ENCODE measurements around the gene NAPSA. TPM values are rescaled to one million over a fixed set of nuclear protein-coding genes. Genes with fewer than 3 reads are reported as not detected.

The NAPSA gene
- polyA plus RNA-seq, 1 donor: 2.8 TPM

DNA sequence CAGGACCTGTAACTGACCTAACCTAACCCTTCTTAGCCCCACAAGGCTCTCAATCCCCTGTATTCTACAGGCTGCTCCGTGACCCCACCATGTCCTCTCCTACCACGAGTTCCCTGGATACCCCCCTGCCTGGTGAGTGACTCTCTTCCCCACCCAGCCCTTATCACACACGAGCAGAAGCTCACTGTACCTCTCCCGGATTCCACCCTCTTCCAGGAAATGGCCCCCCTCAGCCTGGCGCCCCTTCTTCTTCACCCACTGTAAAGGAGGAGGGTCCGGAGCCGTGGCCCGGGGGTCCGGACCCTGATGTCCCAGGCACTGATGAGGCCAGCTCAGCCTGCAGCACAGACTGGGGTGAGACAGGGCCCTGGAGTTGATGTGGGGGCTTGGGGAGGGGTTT is 12.1 kb upstream of the NAPSA start:
- Histone ChIP-seq H3K36me3 (ENCODE audit: control insufficient read depth, insufficient read depth, low read length) (peaks cover 52% of the 10 kb centered on the region), H3K27me3 (ENCODE audit: control insufficient read depth, insufficient read depth, low read length) (no peaks in the 10 kb centered on the region), H3K27ac (ENCODE audit: low read length) (no peak overlapping the region), H3K4me1 (ENCODE audit: control insufficient read depth, insufficient read depth, low read length) (no peaks in the 10 kb centered on the region), H3K4me3 (ENCODE audit: low read length) (no peak overlapping the region), H3K9me3 (ENCODE audit: control insufficient read depth, low read depth, low read length) (no peaks in the 10 kb centered on the region)
- WGBS (ENCODE audit: insufficient coverage, low lambda C conversion rate): no CpG with 5 or more reads among the region's 9 CpGs
- DNase-seq: no peak

DNA sequence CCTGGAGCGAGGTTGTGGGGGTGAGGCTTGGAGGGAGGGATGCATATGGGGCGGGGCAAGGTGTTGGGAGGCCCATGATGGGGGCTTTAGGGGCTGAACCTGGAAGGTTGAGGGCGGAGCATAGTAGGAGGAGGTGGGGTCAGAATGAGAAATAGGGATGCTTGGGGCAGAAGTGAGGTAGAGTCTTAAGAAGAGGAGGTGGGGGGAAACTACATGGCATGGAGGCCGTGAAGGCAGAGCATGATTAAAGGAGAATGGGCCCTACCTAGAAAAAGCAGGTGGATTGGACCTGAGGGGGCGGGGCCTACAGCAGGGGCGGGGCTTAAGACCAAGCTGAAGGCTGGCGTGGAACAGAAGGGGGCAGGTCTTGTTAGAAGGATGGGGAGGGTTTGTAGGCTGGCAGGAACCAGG is 11.6 kb upstream of the NAPSA start:
- Histone ChIP-seq H3K9me3 (ENCODE audit: control insufficient read depth, low read depth, low read length) (no peaks in the 10 kb centered on the region), H3K36me3 (ENCODE audit: control insufficient read depth, insufficient read depth, low read length) (peaks cover 48% of the 10 kb centered on the region), H3K4me3 (ENCODE audit: low read length) (no peak overlapping the region), H3K4me1 (ENCODE audit: control insufficient read depth, insufficient read depth, low read length) (no peaks in the 10 kb centered on the region), H3K27ac (ENCODE audit: low read length) (no peak overlapping the region), H3K27me3 (ENCODE audit: control insufficient read depth, insufficient read depth, low read length) (no peaks in the 10 kb centered on the region)
- peak in 1 of 2 donors; percentile 36 for DNase-seq
- no CpG with 5 or more reads among the region's 7 CpGs for WGBS (ENCODE audit: insufficient coverage, low lambda C conversion rate)

DNA sequence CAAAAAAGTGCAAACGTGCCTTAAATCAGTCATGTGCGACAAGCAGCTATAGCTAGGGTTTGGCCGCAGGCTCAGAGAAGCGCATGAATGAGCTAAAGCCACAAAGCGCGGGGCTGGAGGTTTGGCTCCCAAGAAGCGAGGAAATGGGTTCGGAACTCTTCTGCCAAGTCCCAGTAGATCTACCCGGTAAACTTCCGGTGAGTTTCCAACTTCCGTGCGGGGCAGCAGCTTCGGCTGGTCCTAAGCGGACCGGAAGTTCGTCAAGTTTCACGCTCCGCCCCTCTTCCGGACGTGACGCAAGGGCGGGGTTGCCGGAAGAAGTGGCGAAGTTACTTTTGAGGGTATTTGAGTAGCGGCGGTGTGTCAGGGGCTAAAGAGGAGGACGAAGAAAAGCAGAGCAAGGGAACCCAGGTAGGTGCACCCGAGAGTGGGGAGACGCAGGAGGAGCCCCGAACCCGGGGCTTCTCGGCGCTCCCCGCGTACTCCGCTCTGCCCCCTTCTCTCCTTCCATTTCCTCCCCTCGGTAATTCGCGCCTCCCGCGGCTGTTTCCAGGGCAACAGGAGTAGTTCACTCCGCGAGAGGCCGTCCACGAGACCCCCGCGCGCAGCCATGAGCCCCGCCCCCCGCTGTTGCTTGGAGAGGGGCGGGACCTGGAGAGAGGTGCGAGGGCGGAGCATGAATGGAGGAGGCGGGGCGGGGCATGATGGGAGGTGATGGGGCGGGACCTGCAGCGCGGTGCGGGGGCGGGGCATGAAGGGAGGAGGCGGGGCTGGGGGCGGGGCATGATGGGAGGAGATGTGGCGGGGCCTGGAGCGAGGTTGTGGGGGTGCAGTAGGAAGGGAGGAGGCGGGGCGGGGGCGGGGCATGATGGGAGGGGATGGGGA is 11.0 kb upstream of the NAPSA start, which contains the start of gene NR1H2:
TSS of gene NR1H2 (plus strand) at position 292 of the 885 bp plus-strand sequence. CDS start 1,149 bp downstream, outside the sequence.
- 0% methylated on average over 2 of the region's 67 CpGs for WGBS (ENCODE audit: insufficient coverage, low lambda C conversion rate)

DNA sequence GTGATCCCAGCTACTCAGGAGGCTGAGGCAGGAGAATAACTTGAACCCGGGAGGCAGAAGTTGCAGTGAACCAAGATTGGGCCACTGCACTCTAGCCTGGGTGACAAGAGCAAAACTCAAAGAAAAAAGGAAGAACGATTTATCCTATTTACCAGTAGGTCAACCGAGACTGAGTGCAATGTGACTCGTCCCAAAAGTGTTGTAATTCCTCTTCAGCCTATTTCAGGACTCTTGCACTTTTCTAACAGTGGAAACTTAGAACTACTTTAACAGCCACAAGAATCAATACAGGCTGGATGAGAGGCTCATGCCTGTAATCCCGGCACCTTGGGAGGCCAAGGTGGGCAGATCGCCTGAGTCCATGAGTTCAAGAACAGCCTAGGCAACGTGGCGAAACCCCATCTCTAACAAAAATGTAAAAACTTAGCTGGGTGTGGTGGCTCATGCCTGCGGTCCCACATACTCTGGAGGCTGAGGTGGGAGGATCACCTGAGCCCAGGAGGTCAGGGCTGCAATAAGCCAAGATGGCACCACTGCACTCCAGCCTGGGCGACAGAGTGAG is 6.6 kb upstream of the NAPSA start:
- no peak overlapping the region for H3K4me3 ChIP-seq (ENCODE audit: low read length)
- DNase-seq: no peak
- WGBS (ENCODE audit: insufficient coverage, low lambda C conversion rate): no CpG with 5 or more reads among the region's 10 CpGs
- no peaks in the 10 kb centered on the region for H3K4me1 ChIP-seq (ENCODE audit: control insufficient read depth, insufficient read depth, low read length)
- no peaks in the 10 kb centered on the region for H3K27me3 ChIP-seq (ENCODE audit: control insufficient read depth, insufficient read depth, low read length)
- H3K9me3 ChIP-seq (ENCODE audit: control insufficient read depth, low read depth, low read length): no peaks in the 10 kb centered on the region
- H3K27ac ChIP-seq (ENCODE audit: low read length): no peak overlapping the region
- H3K36me3 ChIP-seq (ENCODE audit: control insufficient read depth, insufficient read depth, low read length): no peaks in the 10 kb centered on the region

More for the DNA sequence above, 11.0 kb upstream of the NAPSA start, which contains the start of gene NR1H2:
- Histone ChIP-seq H3K4me1 (ENCODE audit: control insufficient read depth, insufficient read depth, low read length) (no peaks in the 10 kb centered on the region), H3K4me3 (ENCODE audit: low read length) (peak within 1 kb of the TSS; percentile 97), H3K9me3 (ENCODE audit: control insufficient read depth, low read depth, low read length) (no peaks in the 10 kb centered on the region), H3K27ac (ENCODE audit: low read length) (peak within 1 kb of the TSS; percentile 97), H3K27me3 (ENCODE audit: control insufficient read depth, insufficient read depth, low read length) (no peaks in the 10 kb centered on the region), H3K36me3 (ENCODE audit: control insufficient read depth, insufficient read depth, low read length) (peaks cover 41% of the 10 kb centered on the region)
- DNase-seq: peak; percentile 96

DNA sequence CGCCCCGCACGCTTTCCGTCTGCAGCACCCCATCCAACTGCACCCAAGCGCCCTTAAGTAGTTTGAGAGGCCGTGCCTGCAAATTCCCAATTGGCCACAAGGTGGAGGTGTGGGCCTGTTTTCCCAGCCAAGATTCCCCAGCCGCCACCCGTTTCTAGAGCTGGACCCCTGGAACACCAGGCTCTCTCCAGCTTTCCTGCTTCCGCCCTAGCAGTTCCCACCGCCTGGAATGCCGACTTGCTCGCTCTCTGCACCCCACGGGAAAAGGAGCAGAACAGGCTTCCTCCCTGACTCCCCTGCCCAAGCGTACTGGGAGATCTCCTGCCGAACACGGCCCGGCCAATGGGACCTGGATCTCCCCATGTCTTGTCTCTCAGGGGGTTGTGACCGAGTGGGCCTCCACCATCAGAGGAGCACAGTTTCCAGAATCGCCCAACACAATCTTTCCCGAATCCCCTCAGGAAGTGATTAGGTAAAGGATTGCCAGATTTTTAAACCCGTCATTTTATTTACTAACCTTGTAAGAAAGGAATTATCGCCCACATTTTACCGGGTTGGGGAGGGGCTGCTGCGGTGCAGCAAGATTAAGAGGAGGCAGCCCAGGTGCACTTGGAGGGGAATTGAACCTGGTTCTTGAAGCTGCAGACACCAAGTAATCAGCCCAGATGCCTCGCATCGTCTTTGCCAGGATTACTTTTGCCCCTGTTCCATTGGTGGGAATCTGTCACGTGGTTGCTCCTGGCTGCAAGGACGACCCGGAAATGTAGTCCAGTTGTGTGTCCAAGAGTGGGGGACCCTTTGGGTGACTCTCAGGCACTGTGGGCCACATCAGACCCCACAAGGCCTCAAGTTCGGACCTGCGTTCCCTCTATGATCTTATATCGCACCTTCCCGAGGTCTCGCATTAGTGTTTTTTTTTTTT is 3.5 kb upstream of the NAPSA start:
- Histone ChIP-seq H3K27me3 (ENCODE audit: control insufficient read depth, insufficient read depth, low read length) (no peaks in the 10 kb centered on the region), H3K9me3 (ENCODE audit: control insufficient read depth, low read depth, low read length) (no peaks in the 10 kb centered on the region), H3K27ac (ENCODE audit: low read length) (peak overlapping the region; percentile 52), H3K36me3 (ENCODE audit: control insufficient read depth, insufficient read depth, low read length) (no peaks in the 10 kb centered on the region), H3K4me1 (ENCODE audit: control insufficient read depth, insufficient read depth, low read length) (no peaks in the 10 kb centered on the region), H3K4me3 (ENCODE audit: low read length) (peak overlapping the region; percentile 76)
- DNase-seq: peak; percentile 82 to 89
- WGBS (ENCODE audit: insufficient coverage, low lambda C conversion rate): no CpG with 5 or more reads among the region's 34 CpGs

DNA sequence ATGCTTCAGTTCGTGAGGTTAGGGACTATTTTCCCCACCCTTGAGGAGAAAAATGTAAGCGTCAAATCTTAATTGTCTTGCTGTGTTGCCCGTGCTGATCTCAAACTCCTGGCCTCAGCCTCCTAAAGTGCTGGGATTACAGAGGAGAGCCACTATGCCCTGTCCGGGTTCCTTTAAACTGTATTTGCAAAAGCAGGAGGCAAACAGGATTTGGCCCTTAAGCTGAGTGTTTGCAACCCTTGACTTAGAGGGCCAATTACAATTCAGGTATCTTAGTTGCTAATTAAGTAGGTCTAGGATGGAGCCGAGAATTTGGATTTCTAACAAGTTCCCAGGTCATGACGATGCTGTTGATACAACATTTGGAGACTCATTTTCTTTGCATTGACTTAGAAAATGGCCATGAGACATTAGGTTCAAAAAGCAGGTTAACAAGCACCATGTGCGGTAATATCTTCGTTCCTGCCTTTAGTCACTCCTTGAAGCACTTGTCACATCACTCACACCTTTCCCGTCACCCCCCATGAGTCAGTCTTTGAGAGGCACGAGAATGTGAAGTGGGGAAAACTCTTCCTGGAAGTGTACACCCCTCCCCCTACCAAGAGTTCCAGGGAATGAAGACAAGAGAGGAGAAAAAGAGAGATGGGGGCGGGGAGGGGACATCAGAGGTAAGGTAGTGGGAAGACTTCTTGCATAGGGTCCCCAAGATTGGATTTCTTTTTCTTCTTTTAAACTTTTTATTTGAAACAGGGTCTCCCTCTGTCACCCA is 2.6 kb downstream of the NAPSA start:
- Histone ChIP-seq H3K9me3 (ENCODE audit: control insufficient read depth, low read depth, low read length) (no peaks in the 10 kb centered on the region), H3K4me3 (ENCODE audit: low read length) (no peak overlapping the region), H3K36me3 (ENCODE audit: control insufficient read depth, insufficient read depth, low read length) (no peaks in the 10 kb centered on the region), H3K4me1 (ENCODE audit: control insufficient read depth, insufficient read depth, low read length) (no peaks in the 10 kb centered on the region), H3K27ac (ENCODE audit: low read length) (no peak overlapping the region), H3K27me3 (ENCODE audit: control insufficient read depth, insufficient read depth, low read length) (no peaks in the 10 kb centered on the region)
- WGBS (ENCODE audit: insufficient coverage, low lambda C conversion rate): no CpG with 5 or more reads among the region's 11 CpGs
- no peak for DNase-seq

DNA sequence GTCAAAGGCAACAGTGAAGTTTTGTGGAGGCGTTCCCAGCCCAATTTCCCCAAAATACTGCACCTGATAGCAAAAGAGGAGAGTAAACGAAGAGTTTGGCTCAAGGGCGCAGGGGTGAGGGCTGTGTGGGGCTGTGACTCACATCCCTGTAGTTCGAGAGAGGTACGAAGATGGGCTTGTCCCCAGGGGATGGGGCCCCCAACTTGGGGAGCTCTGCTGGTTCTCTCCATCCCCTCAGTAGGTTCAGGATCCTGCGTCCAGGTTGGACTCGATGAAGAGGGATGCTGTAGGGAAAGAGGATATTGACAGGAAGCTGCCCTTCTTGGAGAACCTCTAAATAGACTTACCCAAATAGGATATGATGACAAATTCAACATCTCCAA is 3.4 kb downstream of the NAPSA start:
- H3K36me3 ChIP-seq (ENCODE audit: control insufficient read depth, insufficient read depth, low read length): no peaks in the 10 kb centered on the region
- H3K4me1 ChIP-seq (ENCODE audit: control insufficient read depth, insufficient read depth, low read length): no peaks in the 10 kb centered on the region
- no peak overlapping the region for H3K4me3 ChIP-seq (ENCODE audit: low read length)
- H3K27me3 ChIP-seq (ENCODE audit: control insufficient read depth, insufficient read depth, low read length): peaks cover 4% of the 10 kb centered on the region
- H3K9me3 ChIP-seq (ENCODE audit: control insufficient read depth, low read depth, low read length): peaks cover 4% of the 10 kb centered on the region
- WGBS (ENCODE audit: insufficient coverage, low lambda C conversion rate): no CpG with 5 or more reads among the region's 7 CpGs
- no peak overlapping the region for H3K27ac ChIP-seq (ENCODE audit: low read length)
- DNase-seq: no peak

DNA sequence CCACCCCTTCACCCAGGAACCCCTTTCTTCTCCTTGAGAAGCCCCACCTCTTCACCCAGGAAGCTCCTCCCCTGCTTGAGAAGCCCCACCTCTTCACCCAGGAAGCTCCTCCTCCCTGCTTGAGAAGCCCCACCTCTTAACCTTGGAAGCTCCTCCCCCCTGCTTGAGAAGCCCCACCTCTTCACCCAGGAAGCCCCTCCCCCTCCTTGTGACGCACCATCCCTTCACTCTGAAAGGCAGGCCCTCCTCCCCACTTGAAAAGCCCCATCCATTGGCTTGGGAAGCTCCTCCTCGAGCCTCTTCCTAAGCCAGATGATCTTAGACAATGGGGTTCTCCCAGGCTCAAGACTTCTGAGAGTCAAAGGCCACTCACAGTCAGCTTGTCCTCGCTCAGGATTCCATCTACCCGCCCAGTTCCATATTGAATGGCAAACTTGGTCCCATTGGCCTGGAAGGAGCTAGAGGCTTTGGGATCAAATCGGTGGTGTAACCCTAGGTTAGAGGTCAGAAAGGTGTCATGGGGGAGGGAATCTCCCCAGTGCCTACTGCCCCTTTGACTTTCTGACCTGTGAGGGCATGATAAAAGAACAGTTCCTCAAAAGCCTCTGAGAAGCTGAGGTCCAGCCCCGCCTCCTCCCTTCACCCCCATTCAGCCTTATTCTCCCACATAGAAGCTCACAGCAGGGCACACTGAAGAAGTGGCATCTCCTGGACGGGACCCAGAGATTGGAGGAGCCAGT is 4.0 kb downstream of the NAPSA start:
- no CpG with 5 or more reads among the region's 7 CpGs for WGBS (ENCODE audit: insufficient coverage, low lambda C conversion rate)
- Histone ChIP-seq H3K27ac (ENCODE audit: low read length) (no peak overlapping the region), H3K4me1 (ENCODE audit: control insufficient read depth, insufficient read depth, low read length) (no peaks in the 10 kb centered on the region), H3K27me3 (ENCODE audit: control insufficient read depth, insufficient read depth, low read length) (peaks cover 4% of the 10 kb centered on the region), H3K9me3 (ENCODE audit: control insufficient read depth, low read depth, low read length) (peaks cover 4% of the 10 kb centered on the region), H3K36me3 (ENCODE audit: control insufficient read depth, insufficient read depth, low read length) (no peaks in the 10 kb centered on the region), H3K4me3 (ENCODE audit: low read length) (no peak overlapping the region)
- DNase-seq: no peak

DNA sequence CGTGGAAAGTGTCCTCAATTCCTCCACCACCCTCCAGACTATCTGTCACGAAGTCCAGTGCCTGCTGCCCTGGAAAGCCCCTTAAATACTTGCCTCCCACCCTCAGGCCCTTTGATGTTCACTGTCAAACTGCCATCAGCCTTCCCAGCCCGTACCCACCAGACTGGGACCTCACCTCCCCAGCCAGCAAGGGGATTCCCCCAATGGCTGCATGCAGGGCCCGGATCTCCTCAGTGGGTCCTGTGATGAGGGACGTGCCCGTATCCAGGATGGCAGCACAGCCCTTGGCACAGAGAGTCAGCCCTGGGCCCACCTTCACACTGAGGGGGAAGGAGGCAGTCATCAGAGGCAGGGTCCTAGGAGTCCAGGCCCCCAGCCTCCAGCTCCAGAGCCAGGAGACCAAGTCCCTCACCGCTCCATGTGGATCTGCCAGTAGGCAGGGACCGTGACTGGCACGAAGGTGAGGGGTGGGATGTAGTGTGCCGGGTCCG is 6.1 kb downstream of the NAPSA start:
- DNase-seq: no peak
- Histone ChIP-seq H3K36me3 (ENCODE audit: control insufficient read depth, insufficient read depth, low read length) (no peaks in the 10 kb centered on the region), H3K4me3 (ENCODE audit: low read length) (no peak overlapping the region), H3K27ac (ENCODE audit: low read length) (no peak overlapping the region), H3K4me1 (ENCODE audit: control insufficient read depth, insufficient read depth, low read length) (no peaks in the 10 kb centered on the region), H3K9me3 (ENCODE audit: control insufficient read depth, low read depth, low read length) (peaks cover 4% of the 10 kb centered on the region), H3K27me3 (ENCODE audit: control insufficient read depth, insufficient read depth, low read length) (peaks cover 4% of the 10 kb centered on the region)
- no CpG with 5 or more reads among the region's 11 CpGs for WGBS (ENCODE audit: insufficient coverage, low lambda C conversion rate)

Measured in large intestine (tissue), 3 donors.